DMS114 treated with DMSO at 0.1 percent for 48 hours (cell line): ENCODE results near the gene BIRC3.
"Not testable (repeated sequence)": the region's sequence is repeated elsewhere in the genome, so short reads cannot be mapped to it uniquely, and the experiment has no call there.

Source experiments
- DNase-seq: peaks from one replicate; lab custom pipeline; 2025; ENCODE audit not compliant: unreplicated experiment; lab: John Stamatoyannopoulos, UW

Gene BIRC3

GRCh38 chr11:102323542-102324251, 6.4 kb downstream of the BIRC3 start:
- DNase-seq = no peak

- no peak for DNase-seq
These were observed 7.8 kb downstream of the BIRC3 start for GRCh38 chr11:102325088-102325487.

GRCh38 chr11:102328748-102329147, 11.5 kb downstream of the BIRC3 start:
- DNase-seq = no peak

- DNase-seq = no peak
These were observed 12.9 kb downstream of the BIRC3 start for GRCh38 chr11:102330231-102330630.

- no peak for DNase-seq
These were observed 14.1 kb downstream of the BIRC3 start for GRCh38 chr11:102331341-102331740.

- no peak for DNase-seq
These were observed 15.3 kb downstream of the BIRC3 start for GRCh38 chr11:102332611-102332994.

GRCh38 chr11:102338479-102339010, 21.3 kb downstream of the BIRC3 start:
- no peak for DNase-seq

GRCh38 chr11:102341311-102341710, 24.0 kb downstream of the BIRC3 start:
- DNase-seq = not testable (repeated sequence)

GRCh38 chr11:102341844-102342318, 24.6 kb downstream of the BIRC3 start:
- DNase-seq = peak; percentile 40

- no peak for DNase-seq
These were observed 26.5 kb downstream of the BIRC3 start for GRCh38 chr11:102343809-102344208.

- peak; percentile 44 for DNase-seq
These were observed 28.6 kb downstream of the BIRC3 start for GRCh38 chr11:102345904-102346303.

GRCh38 chr11:102346456-102346747, 29.1 kb downstream of the BIRC3 start:
- DNase-seq = no peak

- DNase-seq = peak; percentile 57
These were observed 29.6 kb downstream of the BIRC3 start, which contains the start of gene BIRC2 for GRCh38 chr11:102346748-102347461. Gene BIRC2, plus strand, starts transcription at chr11:102347214. Its CDS starts 2,641 bp downstream, at chr11:102349855.

- DNase-seq = peak; percentile 13
These were observed 30.4 kb downstream of the BIRC3 start for GRCh38 chr11:102347462-102348370.

- DNase-seq = no peak
These were observed 39.8 kb downstream of the BIRC3 start for GRCh38 chr11:102357116-102357515.

GRCh38 chr11:102359372-102359771, 42.1 kb downstream of the BIRC3 start:
- no peak for DNase-seq

- no peak for DNase-seq
These were observed 43.4 kb downstream of the BIRC3 start for GRCh38 chr11:102360681-102361080.

GRCh38 chr11:102361086-102362031, 44.1 kb downstream of the BIRC3 start:
- DNase-seq = no peak

GRCh38 chr11:102364991-102365390, 47.7 kb downstream of the BIRC3 start:
- DNase-seq = no peak

- no peak for DNase-seq
These were observed 50.1 kb downstream of the BIRC3 start for GRCh38 chr11:102367364-102367763.
